GM12891 (cell line): Measurements from ENCODE around the gene GSKIP.

Experiments
- POLR2A ChIP-seq: IDR thresholded peaks from 2 replicates; pipeline ENCODE4 v1.6.1; 2011; ENCODE audit warnings: low read depth, low read length, control low read depth
- POLR2AphosphoS5 ChIP-seq: IDR thresholded peaks from 2 replicates; pipeline ENCODE4 v1.6.1; 2011; ENCODE audit warnings: low read depth, low read length, control low read depth
- TAF1 ChIP-seq: IDR thresholded peaks from 2 replicates; pipeline ENCODE4 v1.6.1; 2011; ENCODE audit warnings: low read depth, low read length, control low read depth

GRCh38 chr14:96362071-96362964, 1.0 kb upstream of the GSKIP start:
- TF ChIP-seq POLR2A: peak; percentile 65; the same call in 1 of the 2 replicates
- TF ChIP-seq POLR2AphosphoS5: no peak
- peak; percentile 61; the same call in 1 of the 2 replicates for TF ChIP-seq TAF1
